DOHH2 (cell line): ENCODE measurements around the gene NT5C3A.

Experiments used
- H3F3A ChIP-seq: fragments of 200-600 bp; sonication (generic), shearing (Covaris generic); 2 replicates; pipeline ENCODE4 v1.6.0; 2016; ENCODE audit warnings: antibody characterized with exemption, mild to moderate bottlenecking; ENCODE audit not compliant: control insufficient read depth, insufficient read depth
- H3K27ac ChIP-seq: fragments of 200-600 bp; sonication (generic); 2 replicates; pipeline ENCODE4 v1.5.1; 2014; ENCODE audit warnings: low read depth, mild to moderate bottlenecking, low read length, moderate library complexity
- H3K27me3 ChIP-seq: fragments of 200-600 bp; sonication (generic); 2 replicates; pipeline ENCODE4 v1.6.1; 2014; ENCODE audit warnings: mild to moderate bottlenecking, low read length, mixed read lengths; ENCODE audit not compliant: control insufficient read depth
- H3K36me3 ChIP-seq: fragments of 200-600 bp; sonication (generic); 2 replicates; pipeline ENCODE4 v1.6.1; 2014; ENCODE audit warnings: mild to moderate bottlenecking, low read length, moderate library complexity, mixed read lengths; ENCODE audit not compliant: control insufficient read depth
- H3K4me1 ChIP-seq: fragments of 200-600 bp; sonication (generic); 2 replicates; pipeline ENCODE4 v1.6.1; 2014; ENCODE audit warnings: mild to moderate bottlenecking, low read length, mixed read lengths; ENCODE audit not compliant: control insufficient read depth
- H3K4me2 ChIP-seq: fragments of 200-600 bp; sonication (generic); 2 replicates; pipeline ENCODE4 v1.6.0; 2014; ENCODE audit warnings: mild to moderate bottlenecking, low read length, moderate library complexity
- H3K4me3 ChIP-seq: fragments of 200-600 bp; sonication (generic); 2 replicates; pipeline ENCODE4 v1.5.1; 2014; ENCODE audit warnings: mild to moderate bottlenecking, low read length, mixed read lengths
- H3K79me2 ChIP-seq: fragments of 200-600 bp; sonication (generic); 2 replicates; pipeline ENCODE4 v1.6.1; 2014; ENCODE audit warnings: mild to moderate bottlenecking, low read length, mixed read lengths; ENCODE audit not compliant: control insufficient read depth
- H3K9me2 ChIP-seq: fragments of 200-600 bp; sonication (generic); replicated peaks from 2 replicates; pipeline ENCODE4 v1.6.1; 2014; ENCODE audit warnings: mild to moderate bottlenecking, low read length, mixed read lengths; ENCODE audit not compliant: control insufficient read depth
- H3K9me3 ChIP-seq: fragments of 200-600 bp; sonication (generic); 2 replicates; pipeline ENCODE4 v1.6.1; 2014; ENCODE audit warnings: antibody characterized with exemption, low read length, mixed read lengths; ENCODE audit not compliant: control insufficient read depth, insufficient read depth
- H4K20me1 ChIP-seq: fragments of 200-600 bp; sonication (generic); 2 replicates; pipeline ENCODE4 v1.6.0; 2014; ENCODE audit warnings: low read depth, mild to moderate bottlenecking, antibody characterized with exemption, low read length, moderate library complexity; ENCODE audit not compliant: control insufficient read depth, insufficient read depth
- EZH2phosphoT487 ChIP-seq: fragments of 200-600 bp; sonication (generic); IDR thresholded peaks from 2 replicates; pipeline ENCODE4 v1.6.1; 2017; ENCODE audit warnings: borderline replicate concordance, mild to moderate bottlenecking, antibody characterized with exemption, low read length, moderate library complexity, mixed read lengths
- TF ChIP-seq, protein P1 (sequence below): fragments of 200-600 bp; sonication (generic); IDR thresholded peaks from one replicate; pipeline ENCODE4 v1.5.1; 2014; ENCODE audit warnings: antibody characterized with exemption, mild to moderate bottlenecking, low read depth, low read length; ENCODE audit not compliant: poor library complexity, severe bottlenecking

The NT5C3A gene

GRCh38 chr7:33048704-33049103, 13.9 kb downstream of the NT5C3A start:
- peaks cover 48% of the 10 kb centered on the region for H4K20me1 ChIP-seq
- no peak overlapping the region for H3K4me3 ChIP-seq
- no peak for TF ChIP-seq EZH2phosphoT487
- TF ChIP-seq, protein P1, sequence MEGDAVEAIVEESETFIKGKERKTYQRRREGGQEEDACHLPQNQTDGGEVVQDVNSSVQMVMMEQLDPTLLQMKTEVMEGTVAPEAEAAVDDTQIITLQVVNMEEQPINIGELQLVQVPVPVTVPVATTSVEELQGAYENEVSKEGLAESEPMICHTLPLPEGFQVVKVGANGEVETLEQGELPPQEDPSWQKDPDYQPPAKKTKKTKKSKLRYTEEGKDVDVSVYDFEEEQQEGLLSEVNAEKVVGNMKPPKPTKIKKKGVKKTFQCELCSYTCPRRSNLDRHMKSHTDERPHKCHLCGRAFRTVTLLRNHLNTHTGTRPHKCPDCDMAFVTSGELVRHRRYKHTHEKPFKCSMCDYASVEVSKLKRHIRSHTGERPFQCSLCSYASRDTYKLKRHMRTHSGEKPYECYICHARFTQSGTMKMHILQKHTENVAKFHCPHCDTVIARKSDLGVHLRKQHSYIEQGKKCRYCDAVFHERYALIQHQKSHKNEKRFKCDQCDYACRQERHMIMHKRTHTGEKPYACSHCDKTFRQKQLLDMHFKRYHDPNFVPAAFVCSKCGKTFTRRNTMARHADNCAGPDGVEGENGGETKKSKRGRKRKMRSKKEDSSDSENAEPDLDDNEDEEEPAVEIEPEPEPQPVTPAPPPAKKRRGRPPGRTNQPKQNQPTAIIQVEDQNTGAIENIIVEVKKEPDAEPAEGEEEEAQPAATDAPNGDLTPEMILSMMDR = no peak
- no peaks in the 10 kb centered on the region for H3K9me3 ChIP-seq
- peaks cover 97% of the 10 kb centered on the region for H3K79me2 ChIP-seq
- no peaks in the 10 kb centered on the region for H3K27me3 ChIP-seq
- H3K27ac ChIP-seq = no peak overlapping the region
- no peak overlapping the region for H3K4me2 ChIP-seq
- peaks cover 13% of the 10 kb centered on the region for H3K36me3 ChIP-seq
- no peaks in the 10 kb centered on the region for H3K9me2 ChIP-seq
- H3F3A ChIP-seq = peaks cover 22% of the 10 kb centered on the region
- peaks cover 92% of the 10 kb centered on the region for H3K4me1 ChIP-seq

- no peaks in the 10 kb centered on the region for H3K9me2 ChIP-seq
- H3K4me2 ChIP-seq = peak overlapping the region; percentile 7; the same call in 1 of the 2 replicates
- H4K20me1 ChIP-seq = peaks cover 51% of the 10 kb centered on the region
- peaks cover 97% of the 10 kb centered on the region for H3K79me2 ChIP-seq
- H3K4me1 ChIP-seq = peaks cover 92% of the 10 kb centered on the region
- H3F3A ChIP-seq = peaks cover 24% of the 10 kb centered on the region
- H3K36me3 ChIP-seq = peaks cover 13% of the 10 kb centered on the region; the same call in 1 of the 2 replicates
- TF ChIP-seq EZH2phosphoT487 = no peak
- TF ChIP-seq, protein P1 = no peak
- no peak overlapping the region for H3K4me3 ChIP-seq
- H3K9me3 ChIP-seq = no peaks in the 10 kb centered on the region
- H3K27ac ChIP-seq = no peak overlapping the region
- no peaks in the 10 kb centered on the region for H3K27me3 ChIP-seq
These were observed 14.3 kb downstream of the NT5C3A start for GRCh38 chr7:33048257-33048656.

DNA sequence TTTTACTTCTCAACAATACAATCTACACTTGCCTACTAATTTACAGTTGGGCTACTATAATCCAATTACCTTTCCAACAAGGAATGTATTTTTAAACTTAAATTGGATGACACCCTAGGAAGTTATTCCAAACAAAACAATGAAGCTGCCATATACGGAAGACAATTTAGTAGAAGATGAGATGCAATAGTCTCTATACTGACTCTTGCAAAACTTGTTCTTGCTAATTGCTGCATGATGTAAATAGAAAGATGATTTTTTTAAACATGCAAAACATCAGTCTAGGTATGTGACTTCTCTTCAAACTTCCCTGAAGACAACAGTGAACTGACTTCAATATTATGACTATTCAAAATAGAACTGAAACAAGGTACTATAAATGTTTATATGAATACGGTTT, 17.6 kb downstream of the NT5C3A start:
- peaks cover 39% of the 10 kb centered on the region for H4K20me1 ChIP-seq
- no peak for TF ChIP-seq EZH2phosphoT487
- TF ChIP-seq, protein P1 = no peak
- peak overlapping the region; percentile 14; the same call in 1 of the 2 replicates for H3K4me3 ChIP-seq
- H3F3A ChIP-seq = peaks cover 39% of the 10 kb centered on the region
- no peaks in the 10 kb centered on the region for H3K27me3 ChIP-seq
- H3K4me2 ChIP-seq = peak overlapping the region; percentile 45
- peaks cover 8% of the 10 kb centered on the region; the same call in 1 of the 2 replicates for H3K36me3 ChIP-seq
- peaks cover 99% of the 10 kb centered on the region for H3K79me2 ChIP-seq
- no peaks in the 10 kb centered on the region for H3K9me3 ChIP-seq
- H3K9me2 ChIP-seq = no peaks in the 10 kb centered on the region
- H3K4me1 ChIP-seq = peaks cover 94% of the 10 kb centered on the region
- H3K27ac ChIP-seq = no peak overlapping the region
